ENCODE data around the gene MEIS1.

Gene MEIS1

DNA sequence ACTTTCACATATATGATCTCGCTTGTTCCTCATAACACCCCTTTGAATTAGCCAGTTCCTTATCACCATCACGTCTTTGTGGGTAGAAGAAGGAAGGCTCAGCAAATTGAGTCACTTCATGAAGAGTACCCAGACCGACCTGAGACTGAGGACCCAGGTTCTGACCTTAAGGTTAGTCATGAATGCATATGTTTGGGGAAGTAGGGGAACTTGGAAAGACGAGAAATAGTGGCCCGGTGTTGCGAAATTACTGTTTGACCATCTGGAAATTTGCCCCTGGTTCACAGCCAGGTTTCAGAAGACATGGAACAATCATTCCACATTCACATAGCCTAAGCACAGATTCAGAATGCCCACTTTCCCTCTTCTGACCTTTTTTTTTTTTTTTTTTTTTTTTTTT is 59.8 kb downstream of the MEIS1 start:
- H3K9me3 ChIP-seq (ENCODE audit: control insufficient read depth, insufficient read depth, low read length): no peaks in the 10 kb centered on the region
- no CpG with 5 or more reads among the region's 6 CpGs for WGBS (ENCODE audit: insufficient coverage, insufficient read length)
- no peaks in the 10 kb centered on the region for H3K27me3 ChIP-seq (ENCODE audit: control insufficient read depth, insufficient read depth, low read length)
- no peak overlapping the region for H3K27ac ChIP-seq (ENCODE audit: low read length)
- peaks cover 2% of the 10 kb centered on the region; the same call in 1 of the 2 replicates for H3K4me1 ChIP-seq (ENCODE audit: control insufficient read depth, insufficient read depth, low read length)
- no peaks in the 10 kb centered on the region for H3K36me3 ChIP-seq (ENCODE audit: control insufficient read depth, insufficient read depth, low read length)
- no peak overlapping the region for H3K4me3 ChIP-seq (ENCODE audit: low read length)
- DNase-seq (ENCODE audit: low read depth, low spot score): no peak

DNA sequence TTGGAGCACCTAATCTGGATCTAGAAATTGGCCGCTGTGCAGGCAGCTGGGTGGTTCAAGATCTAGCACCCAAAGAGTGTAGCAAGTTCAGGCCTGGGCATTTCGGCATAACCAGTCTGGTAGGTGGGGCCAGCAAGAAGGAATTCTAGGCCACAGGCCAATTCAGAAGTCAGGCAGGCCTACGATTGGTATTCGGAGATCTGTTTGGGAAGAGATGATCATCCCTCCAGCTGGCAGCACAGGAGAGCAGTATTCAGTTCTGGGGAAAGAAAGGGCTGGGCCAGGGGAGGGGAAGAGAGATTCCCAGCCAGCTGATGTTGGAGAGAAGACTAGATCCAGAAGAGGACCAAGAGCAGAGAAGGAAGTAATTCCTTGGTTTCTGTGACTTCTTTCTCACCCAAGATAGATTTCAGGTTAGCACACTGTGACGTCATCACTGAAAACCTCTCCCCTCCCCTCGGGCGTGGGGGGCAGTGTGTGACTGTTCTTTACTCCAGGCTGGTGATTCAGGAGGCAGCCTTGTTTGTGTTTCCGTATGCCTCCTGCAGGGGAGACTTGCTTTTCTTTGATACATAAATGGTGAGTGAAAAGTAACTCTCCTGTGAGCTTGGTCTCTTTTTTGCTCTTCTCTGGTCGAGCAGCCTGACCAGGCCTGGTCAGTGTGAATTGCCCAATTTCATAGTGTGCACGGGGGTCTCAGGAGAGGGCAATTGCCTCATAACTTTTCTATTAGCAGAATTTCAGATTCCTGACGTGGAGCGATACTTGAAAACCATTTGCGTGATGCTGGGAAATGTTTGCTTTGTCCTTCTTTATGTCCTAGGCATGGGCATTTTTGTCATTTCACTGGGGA is 61.1 kb downstream of the MEIS1 start:
- H3K36me3 ChIP-seq (ENCODE audit: control insufficient read depth, insufficient read depth, low read length): no peaks in the 10 kb centered on the region
- peaks cover 2% of the 10 kb centered on the region; the same call in 1 of the 2 replicates for H3K4me1 ChIP-seq (ENCODE audit: control insufficient read depth, insufficient read depth, low read length)
- H3K27ac ChIP-seq (ENCODE audit: low read length): no peak overlapping the region
- no CpG with 5 or more reads among the region's 13 CpGs for WGBS (ENCODE audit: insufficient coverage, insufficient read length)
- no peaks in the 10 kb centered on the region for H3K27me3 ChIP-seq (ENCODE audit: control insufficient read depth, insufficient read depth, low read length)
- no peak for DNase-seq (ENCODE audit: low read depth, low spot score)
- H3K9me3 ChIP-seq (ENCODE audit: control insufficient read depth, insufficient read depth, low read length): no peaks in the 10 kb centered on the region
- no peak overlapping the region for H3K4me3 ChIP-seq (ENCODE audit: low read length)

DNA sequence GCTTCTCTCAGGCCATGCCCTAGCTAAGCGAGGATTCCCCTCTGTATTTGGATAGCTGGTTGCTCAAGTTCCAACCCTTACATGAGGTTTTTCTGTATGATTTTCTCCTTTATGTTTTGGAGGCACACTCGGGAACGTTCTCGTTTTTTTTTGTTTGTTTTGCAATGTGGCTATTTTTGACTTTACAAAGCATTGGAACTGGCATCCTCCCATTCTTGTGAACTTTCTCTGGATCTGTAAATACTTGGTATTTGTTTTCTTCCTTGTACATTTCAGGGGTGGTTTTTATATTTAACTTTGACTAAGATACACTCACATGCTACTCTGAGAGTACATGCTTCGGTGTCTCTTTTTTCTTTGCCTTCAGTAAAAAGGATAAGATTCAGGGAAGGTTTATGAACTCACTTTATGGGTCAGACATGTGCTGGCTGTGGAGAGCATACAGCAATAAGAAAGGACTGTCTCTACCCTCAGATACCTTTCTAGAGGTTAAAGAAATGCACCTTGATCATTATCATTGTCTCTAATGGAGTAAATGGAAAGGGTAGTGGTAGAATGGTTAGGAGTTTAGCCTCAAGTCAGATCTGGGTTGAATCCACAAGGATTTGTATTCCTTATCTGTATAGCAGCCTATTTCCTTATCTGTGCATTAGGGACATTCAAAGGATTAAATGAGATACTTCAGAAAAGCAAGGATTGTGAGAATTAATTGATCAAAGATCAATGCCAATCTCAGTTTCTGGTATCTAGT is 61.9 kb downstream of the MEIS1 start:
- no peak for DNase-seq (ENCODE audit: low read depth, low spot score)
- Histone ChIP-seq H3K27me3 (ENCODE audit: control insufficient read depth, insufficient read depth, low read length) (no peaks in the 10 kb centered on the region), H3K36me3 (ENCODE audit: control insufficient read depth, insufficient read depth, low read length) (no peaks in the 10 kb centered on the region), H3K27ac (ENCODE audit: low read length) (no peak overlapping the region), H3K4me3 (ENCODE audit: low read length) (no peak overlapping the region), H3K4me1 (ENCODE audit: control insufficient read depth, insufficient read depth, low read length) (peaks cover 2% of the 10 kb centered on the region; the same call in 1 of the 2 replicates), H3K9me3 (ENCODE audit: control insufficient read depth, insufficient read depth, low read length) (no peaks in the 10 kb centered on the region)
- whole genome bisulfite sequencing (ENCODE audit: insufficient coverage, insufficient read length): no CpG with 5 or more reads among the region's 5 CpGs

GRCh38 chr2:66497431-66498288 is 62.7 kb downstream of the MEIS1 start:
- H3K4me3 ChIP-seq (ENCODE audit: low read length): no peak overlapping the region
- no peaks in the 10 kb centered on the region for H3K9me3 ChIP-seq (ENCODE audit: control insufficient read depth, insufficient read depth, low read length)
- no CpG with 5 or more reads among the region's 6 CpGs for WGBS (ENCODE audit: insufficient coverage, insufficient read length)
- H3K27me3 ChIP-seq (ENCODE audit: control insufficient read depth, insufficient read depth, low read length): no peaks in the 10 kb centered on the region
- no peak for DNase-seq (ENCODE audit: low read depth, low spot score)
- no peak overlapping the region for H3K27ac ChIP-seq (ENCODE audit: low read length)
- H3K4me1 ChIP-seq (ENCODE audit: control insufficient read depth, insufficient read depth, low read length): peaks cover 2% of the 10 kb centered on the region; the same call in 1 of the 2 replicates
- no peaks in the 10 kb centered on the region for H3K36me3 ChIP-seq (ENCODE audit: control insufficient read depth, insufficient read depth, low read length)

GRCh38 chr2:66498289-66498975 is 63.5 kb downstream of the MEIS1 start:
- Histone ChIP-seq H3K4me1 (ENCODE audit: control insufficient read depth, insufficient read depth, low read length) (peaks cover 2% of the 10 kb centered on the region; the same call in 1 of the 2 replicates), H3K4me3 (ENCODE audit: low read length) (no peak overlapping the region), H3K36me3 (ENCODE audit: control insufficient read depth, insufficient read depth, low read length) (no peaks in the 10 kb centered on the region), H3K9me3 (ENCODE audit: control insufficient read depth, insufficient read depth, low read length) (no peaks in the 10 kb centered on the region), H3K27me3 (ENCODE audit: control insufficient read depth, insufficient read depth, low read length) (no peaks in the 10 kb centered on the region), H3K27ac (ENCODE audit: low read length) (no peak overlapping the region)
- DNase-seq (ENCODE audit: low read depth, low spot score): no peak
- WGBS (ENCODE audit: insufficient coverage, insufficient read length): no CpG with 5 or more reads among the region's 5 CpGs

GRCh38 chr2:66501267-66501666 is 66.3 kb downstream of the MEIS1 start:
- DNase-seq (ENCODE audit: low read depth, low spot score): no peak
- H3K36me3 ChIP-seq (ENCODE audit: control insufficient read depth, insufficient read depth, low read length): no peaks in the 10 kb centered on the region

GRCh38 chr2:66506265-66506664 is 71.3 kb downstream of the MEIS1 start:
- no peak for DNase-seq (ENCODE audit: low read depth, low spot score)
- Histone ChIP-seq H3K27ac (ENCODE audit: low read length) (no peak overlapping the region), H3K4me1 (ENCODE audit: control insufficient read depth, insufficient read depth, low read length) (peaks cover 9% of the 10 kb centered on the region; the same call in 1 of the 2 replicates), H3K9me3 (ENCODE audit: control insufficient read depth, insufficient read depth, low read length) (no peaks in the 10 kb centered on the region), H3K27me3 (ENCODE audit: control insufficient read depth, insufficient read depth, low read length) (no peaks in the 10 kb centered on the region), H3K36me3 (ENCODE audit: control insufficient read depth, insufficient read depth, low read length) (no peaks in the 10 kb centered on the region), H3K4me3 (ENCODE audit: low read length) (no peak overlapping the region)
- WGBS (ENCODE audit: insufficient coverage, insufficient read length): no CpG with 5 or more reads among the region's 5 CpGs

More at GRCh38 chr2:66501267-66501666, 66.3 kb downstream of the MEIS1 start:
- no peaks in the 10 kb centered on the region for H3K27me3 ChIP-seq (ENCODE audit: control insufficient read depth, insufficient read depth, low read length)
- H3K4me3 ChIP-seq (ENCODE audit: low read length): no peak overlapping the region
- H3K4me1 ChIP-seq (ENCODE audit: control insufficient read depth, insufficient read depth, low read length): no peaks in the 10 kb centered on the region; the same call in 1 of the 2 replicates
- no peak overlapping the region for H3K27ac ChIP-seq (ENCODE audit: low read length)
- no peaks in the 10 kb centered on the region for H3K9me3 ChIP-seq (ENCODE audit: control insufficient read depth, insufficient read depth, low read length)

- Histone ChIP-seq H3K4me3 (ENCODE audit: low read length) (no peak overlapping the region), H3K9me3 (ENCODE audit: control insufficient read depth, insufficient read depth, low read length) (no peaks in the 10 kb centered on the region), H3K27me3 (ENCODE audit: control insufficient read depth, insufficient read depth, low read length) (no peaks in the 10 kb centered on the region), H3K4me1 (ENCODE audit: control insufficient read depth, insufficient read depth, low read length) (peaks cover 9% of the 10 kb centered on the region; the same call in 1 of the 2 replicates), H3K27ac (ENCODE audit: low read length) (no peak overlapping the region), H3K36me3 (ENCODE audit: control insufficient read depth, insufficient read depth, low read length) (no peaks in the 10 kb centered on the region)
- DNase-seq (ENCODE audit: low read depth, low spot score): peak; percentile 54
- no CpG with 5 or more reads among the region's 13 CpGs for WGBS (ENCODE audit: insufficient coverage, insufficient read length)
Observed at GRCh38 chr2:66507673-66508201, 72.8 kb downstream of the MEIS1 start.

GRCh38 chr2:66508484-66509071 is 73.7 kb downstream of the MEIS1 start:
- Histone ChIP-seq H3K4me1 (ENCODE audit: control insufficient read depth, insufficient read depth, low read length) (peaks cover 9% of the 10 kb centered on the region; the same call in 1 of the 2 replicates), H3K36me3 (ENCODE audit: control insufficient read depth, insufficient read depth, low read length) (no peaks in the 10 kb centered on the region), H3K27ac (ENCODE audit: low read length) (no peak overlapping the region), H3K9me3 (ENCODE audit: control insufficient read depth, insufficient read depth, low read length) (no peaks in the 10 kb centered on the region), H3K4me3 (ENCODE audit: low read length) (no peak overlapping the region), H3K27me3 (ENCODE audit: control insufficient read depth, insufficient read depth, low read length) (no peaks in the 10 kb centered on the region)
- no CpG with 5 or more reads among the region's 17 CpGs for WGBS (ENCODE audit: insufficient coverage, insufficient read length)
- DNase-seq (ENCODE audit: low read depth, low spot score): no peak

Measured in iPS DF 6.9 (cell line).